DND-41 (cell line): ENCODE data around the gene SNTA1.

Experiments
- ATAC-seq: fragments of 200-7000 bp; cut with Tn5 transposase; 3 replicates; pipeline ENCODE4 v1.9.1; 2021; ENCODE audit warnings: low read depth; ENCODE audit not compliant: insufficient read depth
- DNase-seq: peaks from one replicate; pipeline ENCODE4 v3.0.0-alpha.2; 2020
- H2AFZ ChIP-seq: 2 replicates; pipeline ENCODE4 v1.6.0; 2012; ENCODE audit warnings: low read depth, low read length
- H3K27ac ChIP-seq: 2 replicates; pipeline ENCODE4 v1.5.1; 2012; ENCODE audit warnings: low read length, inconsistent platforms
- H3K27me3 ChIP-seq: fragments of 200-600 bp; sonication (generic); 2 replicates; pipeline ENCODE4 v1.6.0; 2012; ENCODE audit warnings: low read length, mild to moderate bottlenecking, inconsistent platforms; ENCODE audit not compliant: insufficient read depth, poor library complexity
- H3K36me3 ChIP-seq: 2 replicates; pipeline ENCODE4 v1.5.1; 2012; ENCODE audit warnings: low read length, inconsistent platforms; ENCODE audit not compliant: insufficient read depth
- H3K4me1 ChIP-seq: 2 replicates; pipeline ENCODE4 v1.5.1; 2012; ENCODE audit warnings: mild to moderate bottlenecking, low read length; ENCODE audit not compliant: insufficient read depth
- H3K4me2 ChIP-seq: 2 replicates; pipeline ENCODE4 v1.6.0; 2012; ENCODE audit warnings: mild to moderate bottlenecking, moderate library complexity, low read length, inconsistent platforms; ENCODE audit not compliant: insufficient read depth
- H3K4me3 ChIP-seq, 2 experiments: fragments of 200-600 bp in 1 of 2; shearing (Covaris generic) in 1 of 2; 2 replicates each; pipeline ENCODE4 v1.5.1; 2012 to 2016; ENCODE audit warnings: inconsistent platforms in 2 of 2, low read length in 2 of 2, mild to moderate bottlenecking in 2 of 2, low read depth in 1 of 2, moderate library complexity in 1 of 2
- H3K79me2 ChIP-seq: 2 replicates; pipeline ENCODE4 v1.6.0; 2012; ENCODE audit warnings: low read length, inconsistent platforms; ENCODE audit not compliant: insufficient read depth
- H3K9ac ChIP-seq: 2 replicates; pipeline ENCODE4 v1.6.0; 2012; ENCODE audit warnings: low read depth, mild to moderate bottlenecking, inconsistent platforms, low read length, moderate library complexity
- H3K9me3 ChIP-seq: 2 replicates; pipeline ENCODE4 v1.5.1; 2012; ENCODE audit warnings: low read length, moderate library complexity, mild to moderate bottlenecking, inconsistent platforms; ENCODE audit not compliant: insufficient read depth, severe bottlenecking
- H4K20me1 ChIP-seq: 2 replicates; pipeline ENCODE4 v1.6.0; 2012; ENCODE audit warnings: low read length; ENCODE audit not compliant: insufficient read depth
- EZH2 ChIP-seq: IDR thresholded peaks from 3 replicates; pipeline ENCODE4 v1.6.1; 2012; ENCODE audit warnings: borderline replicate concordance, low read depth, mild to moderate bottlenecking, moderate library complexity, low read length, inconsistent platforms; ENCODE audit not compliant: severe bottlenecking
- TF ChIP-seq, protein P1 (sequence below): IDR thresholded peaks from 2 replicates; pipeline ENCODE4 v1.5.1; 2012; ENCODE audit warnings: borderline replicate concordance, low read length, moderate library complexity, mild to moderate bottlenecking; ENCODE audit not compliant: poor library complexity, severe bottlenecking; ENCODE audit errors: extremely low read depth

The SNTA1 gene

GRCh38 chr20:33474097-33474873 is 30.7 kb upstream of the SNTA1 start:
- H3K4me3 ChIP-seq, result no peak overlapping the region
- no peaks in the 10 kb centered on the region for H4K20me1 ChIP-seq
- no peak overlapping the region for H3K4me2 ChIP-seq
- H3K79me2 ChIP-seq, result no peaks in the 10 kb centered on the region
- H2AFZ ChIP-seq, result no peak overlapping the region
- no peaks in the 10 kb centered on the region for H3K4me1 ChIP-seq
- H3K9ac ChIP-seq, result no peak overlapping the region
- no peaks in the 10 kb centered on the region for H3K9me3 ChIP-seq
- H3K36me3 ChIP-seq, result no peaks in the 10 kb centered on the region
- TF ChIP-seq, protein P1, sequence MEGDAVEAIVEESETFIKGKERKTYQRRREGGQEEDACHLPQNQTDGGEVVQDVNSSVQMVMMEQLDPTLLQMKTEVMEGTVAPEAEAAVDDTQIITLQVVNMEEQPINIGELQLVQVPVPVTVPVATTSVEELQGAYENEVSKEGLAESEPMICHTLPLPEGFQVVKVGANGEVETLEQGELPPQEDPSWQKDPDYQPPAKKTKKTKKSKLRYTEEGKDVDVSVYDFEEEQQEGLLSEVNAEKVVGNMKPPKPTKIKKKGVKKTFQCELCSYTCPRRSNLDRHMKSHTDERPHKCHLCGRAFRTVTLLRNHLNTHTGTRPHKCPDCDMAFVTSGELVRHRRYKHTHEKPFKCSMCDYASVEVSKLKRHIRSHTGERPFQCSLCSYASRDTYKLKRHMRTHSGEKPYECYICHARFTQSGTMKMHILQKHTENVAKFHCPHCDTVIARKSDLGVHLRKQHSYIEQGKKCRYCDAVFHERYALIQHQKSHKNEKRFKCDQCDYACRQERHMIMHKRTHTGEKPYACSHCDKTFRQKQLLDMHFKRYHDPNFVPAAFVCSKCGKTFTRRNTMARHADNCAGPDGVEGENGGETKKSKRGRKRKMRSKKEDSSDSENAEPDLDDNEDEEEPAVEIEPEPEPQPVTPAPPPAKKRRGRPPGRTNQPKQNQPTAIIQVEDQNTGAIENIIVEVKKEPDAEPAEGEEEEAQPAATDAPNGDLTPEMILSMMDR, result no peak
- no peak for TF ChIP-seq EZH2
- ATAC-seq, result no peak
- no peaks in the 10 kb centered on the region for H3K27me3 ChIP-seq
- no peak overlapping the region for H3K27ac ChIP-seq
- DNase-seq, result no peak

GRCh38 chr20:33472868-33473435 is 29.4 kb upstream of the SNTA1 start:
- Histone ChIP-seq H3K79me2 (no peaks in the 10 kb centered on the region), H2AFZ (no peak overlapping the region), H3K9ac (no peak overlapping the region), H3K27ac (no peak overlapping the region), H3K9me3 (no peaks in the 10 kb centered on the region), H3K4me1 (no peaks in the 10 kb centered on the region), H3K4me2 (no peak overlapping the region), H4K20me1 (no peaks in the 10 kb centered on the region), H3K27me3 (no peaks in the 10 kb centered on the region), H3K4me3 (no peak overlapping the region), H3K36me3 (no peaks in the 10 kb centered on the region)
- TF ChIP-seq EZH2, result no peak
- TF ChIP-seq, protein P1, result no peak
- DNase-seq, result no peak
- ATAC-seq, result no peak

GRCh38 chr20:33470866-33471265 is 27.3 kb upstream of the SNTA1 start:
- H3K9me3 ChIP-seq, result no peaks in the 10 kb centered on the region
- no peak overlapping the region for H3K9ac ChIP-seq
- no peaks in the 10 kb centered on the region for H3K4me1 ChIP-seq
- TF ChIP-seq, protein P1, result no peak
- TF ChIP-seq EZH2, result no peak
- H3K4me2 ChIP-seq, result no peak overlapping the region
- no peak overlapping the region for H2AFZ ChIP-seq
- no peaks in the 10 kb centered on the region for H3K27me3 ChIP-seq
- no peaks in the 10 kb centered on the region for H3K36me3 ChIP-seq
- DNase-seq (no peak), ATAC-seq (no peak)
- H4K20me1 ChIP-seq, result no peaks in the 10 kb centered on the region; the same call in 1 of the 2 replicates
- no peak overlapping the region for H3K4me3 ChIP-seq
- H3K79me2 ChIP-seq, result no peaks in the 10 kb centered on the region
- H3K27ac ChIP-seq, result no peak overlapping the region
